Adrenal gland (tissue), 12 donors: ENCODE measurements around the gene TMEM35B. TPM values are rescaled to one million over a fixed set of nuclear protein-coding genes. Genes with fewer than 3 reads are reported as not detected.
"Not testable (repeated sequence)": the region's sequence is repeated elsewhere in the genome, so short reads cannot be mapped to it uniquely, and the experiment has no call there.

Experiments
- DNase-seq, 7 donors: peaks; one replicate each; pipeline ENCODE4 v3.0.0-alpha.2; 2019 to 2020
- H3K27ac ChIP-seq, 5 donors: fragments of 200-600 bp; sonication (generic) in 4 of 5; 1 replicate in 3 of 5; 2 replicates in 2 of 5; pipeline versions ENCODE4 v1.5.1 to v1.8.0; 2016 to 2020; ENCODE audit warnings: mild to moderate bottlenecking in 1 of 5
- H3K27me3 ChIP-seq: fragments of 200-600 bp; 2 replicates; pipeline ENCODE4 v1.8.0; 2021
- H3K36me3 ChIP-seq, 2 donors: fragments of 200-600 bp; replicated peaks in 1 of 2; 1 replicate in 1 of 2; 2 replicates in 1 of 2; pipeline versions ENCODE4 v1.5.1 to v1.8.0; 2018 to 2022
- H3K4me1 ChIP-seq, 2 donors: fragments of 200-600 bp; replicated peaks in 1 of 2; 1 replicate in 1 of 2; 2 replicates in 1 of 2; pipeline versions ENCODE4 v1.5.1 to v1.8.0; 2018 to 2021
- H3K4me3 ChIP-seq, 4 donors: fragments of 200-600 bp; sonication (generic) in 3 of 4; one replicate each; pipeline ENCODE4 v1.5.1; 2016 to 2018
- H3K9me3 ChIP-seq, 3 donors: fragments of 200-600 bp; sonication (generic) in 1 of 3; replicated peaks in 1 of 3; 1 replicate in 2 of 3; 2 replicates in 1 of 3; pipeline versions ENCODE4 v1.5.1 to v1.8.0; 2016 to 2021
- CTCF ChIP-seq, 6 experiments: fragments of 450-650 bp in 4 of 6; fragments of 200-600 bp in 2 of 6; sonication (generic) in 1 of 6; IDR thresholded peaks; 1 replicate in 5 of 6; 2 replicates in 1 of 6; pipeline versions ENCODE4 v1.5.1 to v1.8.0; 2016 to 2021; ENCODE audit warnings: antibody characterized with exemption in 6 of 6, mild to moderate bottlenecking in 2 of 6, moderate library complexity in 1 of 6
- POLR2A ChIP-seq, 2 donors: fragments of 450-650 bp; IDR thresholded peaks; one replicate each; pipeline ENCODE4 v1.6.1; 2017; ENCODE audit warnings: antibody characterized with exemption in 2 of 2, mild to moderate bottlenecking in 2 of 2, moderate library complexity in 1 of 2
- WGBS, 4 donors: extraction: QIAGEN DNeasy Blood & Tissue Kit in 2 of 4; methylation state at CpG; one replicate each; pipeline versions ENCODE4 v1.1.5 to v1.1.7; 2013 to 2017; 5-methylcytosine and 5-hydroxymethylcytosine counted together
- intact Hi-C, 2 donors: fragments of 100-400 bp; cut with DNase I; formaldehyde crosslinking; loops; one replicate each; pipeline versions ENCODE4 v1.14.1 to v1.15.0; 2022 to 2023
- polyA plus RNA-seq, 3 donors: library from polyadenylated mRNA; stranded (reverse); fragments of 200-250 nt in 2 of 3; fragments of 350-450 nt in 1 of 3; fragmentation: Illumina TruSeq in 1 of 3; extraction: RNeasy Lipid Tissue Mini Kit (QIAGEN cat#74804) in 1 of 3; gene quantifications; one replicate each; pipeline ENCODE4 v1.2.3, GENCODE V29; 2013 to 2014
- total RNA-seq, 9 donors: library from RNA; depleted of rRNA in 4 of 9; stranded (reverse); fragments of >200 nt in 4 of 9; fragments of 120-200 nt in 1 of 9; fragmentation: NEBNext Ultra II Directional in 1 of 9; extraction: Animal tissue kit (Norgen Biotek cat#: 25700) in 1 of 9; gene quantifications; one replicate each; pipeline versions ENCODE4 v1.1.0 to v1.2.4, GENCODE V29; 2013 to 2023
- donor health status: healthy with polysubstance abuse.
- donor health status: Bipolar disorder and iron deficiency.
- donor health status: DM: yes; HTN: yes; CAD: no.
- donor health status: DM: no; HTN: no; CAD: no.
- donor health status: DM: no; HTN: no; CAD: no.
- donor health status: DM: yes; HTN: yes; CAD: no.

Gene TMEM35B
- total and polyA plus RNA-seq, 12 donors: 17.1 to 88.9 (median 44.3) TPM

DNA sequence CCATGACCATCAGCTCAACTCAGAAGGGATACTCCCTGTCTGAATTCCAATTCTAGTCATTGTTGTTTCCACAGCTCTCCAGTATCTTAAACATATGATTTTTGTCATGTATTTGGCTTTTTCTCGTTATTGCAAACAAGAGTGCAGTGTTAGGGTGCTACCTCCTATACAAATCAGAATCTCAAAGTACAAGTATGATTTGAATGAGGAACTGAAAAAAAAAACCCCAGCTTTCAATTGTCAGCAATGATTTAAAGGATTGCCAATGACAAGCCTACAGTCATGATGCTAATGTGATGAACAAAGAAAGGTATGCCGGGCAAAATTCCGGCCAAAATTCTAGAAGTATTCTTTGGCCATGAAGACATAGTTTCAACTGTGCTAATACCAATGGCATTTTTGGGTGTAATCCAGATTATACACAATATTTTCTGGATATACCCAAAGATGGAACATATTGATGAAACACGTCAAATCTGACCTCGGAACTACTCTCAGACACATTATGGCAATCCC lies 14.9 kb downstream of the TMEM35B start:
- no peaks in the 10 kb centered on the region for H3K4me1 ChIP-seq
- no peak overlapping the region for H3K27ac ChIP-seq
- no peaks in the 10 kb centered on the region for H3K27me3 ChIP-seq
- peaks cover 0 to 5% (median 0%) of the 10 kb centered on the region in 3 donors for H3K9me3 ChIP-seq
- H3K4me3 ChIP-seq: no peak overlapping the region
- WGBS, 4 donors: 90 to 95% (median 92%) methylated on average over 5 of the region's 5 CpGs
- TF ChIP-seq POLR2A (IDR thresholded peaks at IDR 0.05) (no peak), CTCF (IDR thresholded peaks at IDR 0.05) (no peak)
- intact Hi-C loops: no loop called here
- DNase-seq: no peak
- H3K36me3 ChIP-seq: no peaks in the 10 kb centered on the region

- H3K36me3 ChIP-seq, H3K9me3 ChIP-seq, H3K4me3 ChIP-seq, H3K4me1 ChIP-seq, H3K27ac ChIP-seq, H3K27me3 ChIP-seq, DNase-seq, intact Hi-C loops: not testable (repeated sequence)
- 74 to 81% (median 76%) methylated on average over 2 to 3 of the region's 3 CpGs for WGBS, 4 donors
These were observed 16.9 kb downstream of the TMEM35B start for GRCh38 chr1:34968297-34968696.

DNA sequence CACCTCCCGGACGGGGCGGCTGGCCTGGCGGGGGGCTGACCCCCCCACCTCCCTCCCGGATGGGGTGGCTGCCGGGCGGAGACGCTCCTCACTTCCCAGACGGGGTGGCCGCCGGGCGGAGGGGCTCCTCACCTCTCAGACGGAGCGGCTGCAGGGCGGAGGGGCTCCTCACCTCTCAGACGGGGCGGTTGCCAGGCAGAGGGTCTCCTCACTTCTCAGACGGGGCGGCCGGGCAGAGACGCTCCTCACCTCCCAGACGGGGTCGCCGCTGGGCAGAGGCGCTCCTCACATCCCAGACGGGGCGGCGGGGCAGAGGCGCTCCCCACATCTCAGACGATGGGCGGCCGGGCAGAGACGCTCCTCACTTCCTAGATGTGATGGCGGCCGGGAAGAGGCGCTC lies 17.5 kb downstream of the TMEM35B start:
- H3K27ac ChIP-seq, H3K36me3 ChIP-seq, DNase-seq, H3K4me1 ChIP-seq, intact Hi-C loops, H3K4me3 ChIP-seq, H3K9me3 ChIP-seq, H3K27me3 ChIP-seq: not testable (repeated sequence)
- WGBS, 4 donors: 100% methylated on average over 1 to 15 of the region's 36 CpGs; no CpG with 5 or more reads in 2 of the 4 donors

DNA sequence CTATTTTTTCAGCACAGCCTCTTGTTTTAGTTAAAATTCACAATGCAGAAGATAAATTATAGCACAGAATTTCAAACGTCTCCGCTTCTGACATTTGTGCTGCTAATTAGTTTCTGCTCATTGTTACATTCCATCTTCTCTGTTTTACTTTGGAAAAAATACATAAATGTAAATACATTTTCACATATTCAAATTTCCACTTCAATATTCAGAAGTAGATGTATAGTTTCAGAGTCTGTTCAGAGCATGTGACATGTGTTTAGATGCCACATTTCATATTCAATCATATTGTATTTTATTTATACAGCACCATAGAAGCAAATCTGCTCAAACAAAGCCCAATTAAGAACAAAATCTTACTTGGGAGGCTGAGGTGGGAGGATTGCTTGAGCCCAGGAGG lies 19.6 kb downstream of the TMEM35B start:
- WGBS, 4 donors: 75 to 86% (median 83%) methylated on average over 2 of the region's 2 CpGs
- intact Hi-C loops: no loop called here
- no peaks in the 10 kb centered on the region for H3K27me3 ChIP-seq
- no peak overlapping the region for H3K4me3 ChIP-seq
- DNase-seq: no peak
- peaks cover 0 to 2% (median 0%) of the 10 kb centered on the region in 3 donors for H3K9me3 ChIP-seq
- H3K36me3 ChIP-seq: no peaks in the 10 kb centered on the region
- no peaks in the 10 kb centered on the region for H3K4me1 ChIP-seq
- TF ChIP-seq POLR2A (IDR thresholded peaks at IDR 0.05) (no peak), CTCF (IDR thresholded peaks at IDR 0.05) (no peak)
- no peak overlapping the region for H3K27ac ChIP-seq

DNA sequence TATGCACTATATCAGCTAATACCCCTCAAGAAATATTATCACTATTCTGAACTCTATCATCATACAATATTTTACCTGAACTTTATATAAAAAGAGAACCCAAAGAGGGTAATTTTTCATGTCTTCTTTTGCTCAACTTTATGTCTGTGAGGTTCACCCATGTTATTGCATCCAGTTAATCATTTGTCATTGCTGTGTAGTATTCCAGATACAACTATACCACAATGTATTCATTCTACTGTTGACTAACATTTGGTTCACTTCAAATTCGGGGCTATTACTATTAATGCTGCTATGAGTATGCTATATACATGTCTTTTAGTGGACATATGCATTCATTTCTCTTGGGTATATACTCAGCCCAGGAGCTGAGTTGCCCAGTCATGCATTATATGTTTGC lies 34.7 kb downstream of the TMEM35B start:
- 29 to 46% (median 36%) methylated on average over 1 of the region's 1 CpG for WGBS, 4 donors
- no peaks in the 10 kb centered on the region for H3K27me3 ChIP-seq
- TF ChIP-seq POLR2A (IDR thresholded peaks at IDR 0.05) (no peak), CTCF (IDR thresholded peaks at IDR 0.05) (no peak)
- no peak overlapping the region for H3K27ac ChIP-seq
- H3K4me3 ChIP-seq: no peak overlapping the region
- H3K9me3 ChIP-seq: no peaks in the 10 kb centered on the region
- intact Hi-C loops: no loop called here
- no peaks in the 10 kb centered on the region for H3K4me1 ChIP-seq
- no peak for DNase-seq
- no peaks in the 10 kb centered on the region for H3K36me3 ChIP-seq

- H3K36me3 ChIP-seq, H3K9me3 ChIP-seq, H3K27me3 ChIP-seq, H3K4me3 ChIP-seq, H3K27ac ChIP-seq, DNase-seq, H3K4me1 ChIP-seq, intact Hi-C loops: not testable (repeated sequence)
- WGBS, 4 donors: 86 to 93% (median 90%) methylated on average over 10 of the region's 10 CpGs
These were observed 36.4 kb downstream of the TMEM35B start for GRCh38 chr1:34948739-34949138.

GRCh38 chr1:34947641-34948314 lies 37.4 kb downstream of the TMEM35B start:
- H3K9me3 ChIP-seq: not testable (repeated sequence)

More at GRCh38 chr1:34947641-34948314, 37.4 kb downstream of the TMEM35B start:
- WGBS, 4 donors: 90 to 92% (median 91%) methylated on average over 16 to 41 of the region's 41 CpGs
- intact Hi-C loops, DNase-seq, H3K4me1 ChIP-seq, H3K36me3 ChIP-seq, H3K4me3 ChIP-seq, H3K27me3 ChIP-seq, H3K27ac ChIP-seq: not testable (repeated sequence)
